IMR-90 (cell line): ENCODE data around the gene ICAM5. TPM values are rescaled to one million over a fixed set of nuclear protein-coding genes. Genes with fewer than 3 reads are reported as not detected.

Experiments used
- ATAC-seq: fragments of 200-7000 bp; cut with Tn5 transposase; 2 replicates; pipeline ENCODE4 v1.9.1; 2020; ENCODE audit warnings: low read depth, mild to moderate bottlenecking, moderate library complexity
- BruUV-seq: library from RNA; stranded (reverse); fragments of 400-500 nt; replicated peaks from 2 replicates; lab custom pipeline; 2021; lab: Mats Ljungman, UMichigan
- CTCF ChIA-PET: fragments of 300-600 bp; formaldehyde crosslinking; extraction: SDS; loops from one replicate; lab custom pipeline; 2021; ENCODE audit warnings: antibody characterized with exemption; lab: Yijun Ruan, JAX
- POLR2A ChIA-PET: fragments of 300-600 bp; sonication (Branson Sonifier 250); formaldehyde crosslinking; loops from one replicate; lab custom pipeline; 2022; ENCODE audit warnings: antibody characterized with exemption; ENCODE audit not compliant: unreplicated experiment; lab: Charles Lee
- DNase-seq: peaks from one replicate; pipeline ENCODE4 v3.0.0; 2013
- H2AFZ ChIP-seq: replicated peaks from 2 replicates; pipeline ENCODE3; 2013; ENCODE audit warnings: low read length, mild to moderate bottlenecking; ENCODE audit not compliant: poor library complexity
- H2AK5ac ChIP-seq: 2 replicates; pipeline ENCODE4 v1.6.1; 2013; ENCODE audit warnings: low read depth, low read length, inconsistent platforms
- H2AK9ac ChIP-seq: replicated peaks from 2 replicates; pipeline ENCODE3; 2013; ENCODE audit warnings: mild to moderate bottlenecking, low read depth, low read length, moderate library complexity; ENCODE audit not compliant: poor library complexity
- H2BK120ac ChIP-seq: 2 replicates; pipeline ENCODE4 v1.6.1; 2013; ENCODE audit warnings: low read depth, low read length, inconsistent platforms
- H2BK15ac ChIP-seq: 3 replicates; pipeline ENCODE4 v1.6.1; 2013; ENCODE audit warnings: low read depth, low read length, inconsistent platforms
- H2BK20ac ChIP-seq: 2 replicates; pipeline ENCODE4 v1.6.1; 2013; ENCODE audit warnings: low read depth, mild to moderate bottlenecking, inconsistent platforms, low read length, moderate library complexity
- H2BK5ac ChIP-seq: 2 replicates; pipeline ENCODE4 v1.6.1; 2013; ENCODE audit warnings: mild to moderate bottlenecking, low read depth, low read length, inconsistent platforms; ENCODE audit not compliant: poor library complexity, severe bottlenecking
- H3K14ac ChIP-seq: replicated peaks from 2 replicates; pipeline ENCODE4 v1.6.1; 2013; ENCODE audit warnings: low read depth, low read length, inconsistent platforms
- H3K18ac ChIP-seq: 2 replicates; pipeline ENCODE4 v1.6.1; 2013; ENCODE audit warnings: low read depth, low read length, control low read depth
- H3K23ac ChIP-seq: 2 replicates; pipeline ENCODE4 v1.6.1; 2013; ENCODE audit warnings: low read depth, low read length, inconsistent platforms
- H3K27ac ChIP-seq: 2 replicates; pipeline ENCODE4 v1.5.1; 2013; ENCODE audit warnings: mild to moderate bottlenecking, control low read depth, low read length; ENCODE audit not compliant: insufficient read depth
- H3K27me3 ChIP-seq: 2 replicates; pipeline ENCODE4 v1.6.1; 2013; ENCODE audit warnings: low read length; ENCODE audit not compliant: control insufficient read depth, insufficient read depth
- H3K36me3 ChIP-seq: 2 replicates; pipeline ENCODE4 v1.6.1; 2013; ENCODE audit warnings: low read length, mixed read lengths; ENCODE audit not compliant: control insufficient read depth, insufficient read depth
- H3K4ac ChIP-seq: 2 replicates; pipeline ENCODE4 v1.6.1; 2013; ENCODE audit warnings: low read depth, low read length, inconsistent platforms
- H3K4me1 ChIP-seq: 2 replicates; pipeline ENCODE4 v1.6.1; 2013; ENCODE audit warnings: low read length, mixed read lengths; ENCODE audit not compliant: control insufficient read depth, insufficient read depth
- H3K4me2 ChIP-seq: 2 replicates; pipeline ENCODE4 v1.6.1; 2013; ENCODE audit warnings: low read depth, mild to moderate bottlenecking, control low read depth, low read length, moderate library complexity
- H3K4me3 ChIP-seq: 2 replicates; pipeline ENCODE4 v1.5.1; 2013; ENCODE audit warnings: low read depth, mild to moderate bottlenecking, control low read depth, low read length, moderate library complexity; ENCODE audit not compliant: insufficient read depth
- H3K56ac ChIP-seq: 2 replicates; pipeline ENCODE4 v1.6.1; 2013; ENCODE audit warnings: low read length, inconsistent platforms; ENCODE audit not compliant: insufficient read depth; ENCODE audit errors: extremely low read depth
- H3K79me1 ChIP-seq, 2 experiments: 2 replicates each; pipeline ENCODE4 v1.6.1; 2013; ENCODE audit warnings: low read length in 2 of 2, inconsistent platforms in 1 of 2, low read depth in 1 of 2
- H3K9ac ChIP-seq: 2 replicates; pipeline ENCODE4 v1.6.1; 2013; ENCODE audit warnings: low read depth, low read length, control low read depth
- H3K9me1 ChIP-seq: 2 replicates; pipeline ENCODE4 v1.6.1; 2013; ENCODE audit warnings: low read length, inconsistent platforms; ENCODE audit not compliant: insufficient read depth
- H3K9me3 ChIP-seq: 2 replicates; pipeline ENCODE4 v1.6.1; 2013; ENCODE audit warnings: low read length; ENCODE audit not compliant: control insufficient read depth, insufficient read depth
- H4K20me1 ChIP-seq: 2 replicates; pipeline ENCODE4 v1.6.1; 2013; ENCODE audit warnings: low read length, inconsistent platforms; ENCODE audit not compliant: insufficient read depth
- H4K5ac ChIP-seq: 2 replicates; pipeline ENCODE4 v1.6.1; 2013; ENCODE audit warnings: mild to moderate bottlenecking, low read depth, low read length, control low read depth
- H4K8ac ChIP-seq, 2 experiments: 2 replicates each; pipeline ENCODE4 v1.6.1; 2013; ENCODE audit warnings: low read depth in 2 of 2, low read length in 2 of 2, control low read depth in 1 of 2, inconsistent platforms in 1 of 2
- H4K91ac ChIP-seq: 2 replicates; pipeline ENCODE4 v1.6.1; 2013; ENCODE audit warnings: low read depth, low read length, inconsistent platforms; ENCODE audit not compliant: insufficient read depth
- BHLHE40 ChIP-seq: fragments of 150-350 bp; IDR thresholded peaks from 2 replicates; pipeline ENCODE4 v1.6.1; 2016; ENCODE audit warnings: mild to moderate bottlenecking, low read depth, low read length
- CHD1 ChIP-seq: IDR thresholded peaks from 2 replicates; pipeline ENCODE4 v1.6.1; 2012; ENCODE audit warnings: low read depth, low read length, improper control_type of control experiment
- CTCF ChIP-seq: conservative IDR thresholded peaks from 2 replicates; pipeline ENCODE4 v1.5.1; 2012; ENCODE audit warnings: mild to moderate bottlenecking, low read depth, low read length, improper control_type of control experiment
- ELK1 ChIP-seq: fragments of 150-350 bp; IDR thresholded peaks from 2 replicates; pipeline ENCODE4 v1.6.1; 2016; ENCODE audit warnings: low read depth, mild to moderate bottlenecking, low read length, moderate library complexity, borderline replicate concordance
- FOS ChIP-seq: fragments of 150-350 bp; IDR thresholded peaks from 2 replicates; pipeline ENCODE4 v1.6.1; 2016; ENCODE audit warnings: low read depth, low read length
- MAFK ChIP-seq: IDR thresholded peaks from 2 replicates; pipeline ENCODE4 v1.6.1; 2012; ENCODE audit warnings: low read depth, low read length, improper control_type of control experiment
- MAZ ChIP-seq: IDR thresholded peaks from 2 replicates; pipeline ENCODE4 v1.6.1; 2012; ENCODE audit warnings: low read depth, mild to moderate bottlenecking, low read length, improper control_type of control experiment, moderate library complexity, borderline replicate concordance
- MXI1 ChIP-seq: IDR thresholded peaks from 2 replicates; pipeline ENCODE4 v1.6.1; 2012; ENCODE audit warnings: low read depth, mild to moderate bottlenecking, low read length, moderate library complexity, borderline replicate concordance
- NFE2L2 ChIP-seq: fragments of 150-350 bp; IDR thresholded peaks from 2 replicates; pipeline ENCODE4 v1.6.1; 2016; ENCODE audit warnings: low read depth, mild to moderate bottlenecking, low read length
- POLR2A ChIP-seq: IDR thresholded peaks from 2 replicates; pipeline ENCODE4 v1.6.1; 2012; ENCODE audit warnings: mild to moderate bottlenecking, low read depth, low read length
- RCOR1 ChIP-seq: IDR thresholded peaks from 2 replicates; pipeline ENCODE4 v1.6.1; 2012; ENCODE audit warnings: mild to moderate bottlenecking, low read length, improper control_type of control experiment; ENCODE audit not compliant: insufficient replicate concordance
- RFX5 ChIP-seq: IDR thresholded peaks from 2 replicates; pipeline ENCODE4 v1.8.0; 2012; ENCODE audit warnings: low read depth, mild to moderate bottlenecking, low read length, moderate library complexity
- SMC3 ChIP-seq: fragments of 150-350 bp; IDR thresholded peaks from 2 replicates; pipeline ENCODE4 v1.6.1; 2016; ENCODE audit warnings: low read depth, mild to moderate bottlenecking, antibody characterized with exemption, low read length, moderate library complexity
- WGBS, 2 experiments: methylation state at CpG; one replicate each; pipeline versions ENCODE4 v1.1.5 to v1.1.7; 2013; ENCODE audit warnings: missing lambda C conversion rate in 2 of 2; ENCODE audit not compliant: insufficient read length in 1 of 2; ENCODE audit errors: extremely low coverage in 2 of 2; 5-methylcytosine and 5-hydroxymethylcytosine counted together
- dilution Hi-C: fragments of 300-500 bp; cut with HindIII; formaldehyde crosslinking; loops from one replicate; pipeline ENCODE4 v1.14.3; 2018; ENCODE audit warnings: low sequenced_read_pairs; ENCODE audit not compliant: unreplicated experiment
- in situ Hi-C: fragments of 300-500 bp; cut with MboI; formaldehyde crosslinking; loops from 3 replicates; pipeline ENCODE4 v1.14.3; 2019; ENCODE audit warnings: low sequenced_read_pairs, inconsistent platforms, mixed read lengths
- intact Hi-C: fragments of 100-400 bp; cut with micrococcal nuclease; formaldehyde crosslinking; loops from 2 replicates; pipeline ENCODE4 v1.10.0; 2022
- polyA plus RNA-seq, 3 experiments: library from polyadenylated mRNA; depleted of rRNA; stranded (reverse); fragments of >200 nt; gene quantifications; 2 replicates each; pipeline ENCODE4 v1.2.3, GENCODE V29; 2012; ENCODE audit warnings: low replicate concordance in 1 of 3
- total RNA-seq: library from RNA; depleted of rRNA; stranded (reverse); fragments of >200 nt; gene quantifications from 2 replicates; pipeline ENCODE4 v1.2.3, GENCODE V29; 2012
- TF ChIP-seq, protein P1 (sequence below): fragments of 150-350 bp; IDR thresholded peaks from 2 replicates; pipeline ENCODE4 v1.6.1; 2017; ENCODE audit warnings: mild to moderate bottlenecking, antibody characterized with exemption, low read length, low read depth

Gene ICAM5
- total and polyA plus RNA-seq, 2 of the 4 experiments (the other 2 are of a cell fraction): 3.0 to 23.9 TPM

DNA sequence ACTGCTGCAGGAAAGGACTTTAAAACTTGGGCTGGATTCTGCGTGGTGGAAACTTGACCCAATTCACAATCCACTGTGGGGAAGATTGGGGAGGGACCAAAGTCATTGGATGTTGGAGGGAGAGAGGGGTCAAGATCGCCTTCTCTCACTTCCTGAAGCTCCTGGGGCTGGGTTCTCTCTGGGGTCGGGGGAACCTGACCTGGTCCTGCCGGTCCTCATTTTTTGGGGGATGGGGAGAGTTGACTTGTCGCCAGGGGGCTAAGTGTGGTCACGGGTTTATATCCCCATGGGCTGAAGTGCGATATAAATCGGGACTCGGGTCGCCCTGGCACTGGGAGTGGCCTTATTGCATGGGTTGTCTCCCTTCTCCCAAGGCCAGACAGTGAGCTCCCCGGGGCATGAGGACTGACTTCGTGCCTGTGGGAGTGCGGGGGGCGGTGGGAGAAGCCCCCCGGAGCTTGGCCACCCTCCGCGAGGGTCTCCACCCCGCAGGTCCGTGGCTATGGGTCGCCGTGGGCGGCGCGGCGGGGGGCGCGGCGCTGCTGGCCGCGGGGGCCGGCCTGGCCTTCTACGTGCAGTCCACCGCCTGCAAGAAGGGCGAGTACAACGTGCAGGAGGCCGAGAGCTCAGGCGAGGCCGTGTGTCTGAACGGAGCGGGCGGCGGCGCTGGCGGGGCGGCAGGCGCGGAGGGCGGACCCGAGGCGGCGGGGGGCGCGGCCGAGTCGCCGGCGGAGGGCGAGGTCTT, 6.3 kb downstream of the ICAM5 start:
- peak overlapping the region; percentile 33 for H2AFZ ChIP-seq
- H3K79me1 ChIP-seq: peaks cover 0 to 4% of the 10 kb centered on the region in 2 experiments; a peak in 1 of 4 replicates
- POLR2A ChIA-PET: no interaction called here
- no peaks in the 10 kb centered on the region; the same call in 1 of the 2 replicates for H3K27me3 ChIP-seq
- ATAC-seq (no peak), DNase-seq (no peak)
- no peak overlapping the region for H2BK20ac ChIP-seq
- H4K8ac ChIP-seq: no peak overlapping the region
- no peak overlapping the region for H2BK5ac ChIP-seq
- H3K4me3 ChIP-seq: no peak overlapping the region
- in situ Hi-C loops: no loop called here
- no peaks in the 10 kb centered on the region for H3K9me1 ChIP-seq
- no peak overlapping the region for H3K9ac ChIP-seq
- TF ChIP-seq ELK1 (no peak), MAFK (no peak), RCOR1 (no peak), FOS (no peak), SMC3 (no peak), POLR2A (no peak), MAZ (no peak), RFX5 (no peak), CHD1 (no peak), BHLHE40 (no peak), NFE2L2 (no peak), CTCF (no peak), MXI1 (no peak)
- TF ChIP-seq, protein P1, sequence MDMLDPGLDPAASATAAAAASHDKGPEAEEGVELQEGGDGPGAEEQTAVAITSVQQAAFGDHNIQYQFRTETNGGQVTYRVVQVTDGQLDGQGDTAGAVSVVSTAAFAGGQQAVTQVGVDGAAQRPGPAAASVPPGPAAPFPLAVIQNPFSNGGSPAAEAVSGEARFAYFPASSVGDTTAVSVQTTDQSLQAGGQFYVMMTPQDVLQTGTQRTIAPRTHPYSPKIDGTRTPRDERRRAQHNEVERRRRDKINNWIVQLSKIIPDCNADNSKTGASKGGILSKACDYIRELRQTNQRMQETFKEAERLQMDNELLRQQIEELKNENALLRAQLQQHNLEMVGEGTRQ: no peak
- CTCF ChIA-PET: no interaction called here
- dilution Hi-C loops: no loop called here
- no peak overlapping the region for H3K4ac ChIP-seq
- H3K4me1 ChIP-seq: peaks cover 10% of the 10 kb centered on the region
- H2BK15ac ChIP-seq: no peak overlapping the region
- H4K91ac ChIP-seq: no peak overlapping the region
- H2AK9ac ChIP-seq: no peak overlapping the region
- no peak overlapping the region for H3K27ac ChIP-seq
- intact Hi-C loops: no loop called here
- H3K18ac ChIP-seq: no peak overlapping the region
- H2BK120ac ChIP-seq: no peak overlapping the region
- no peak overlapping the region for H3K56ac ChIP-seq
- no TSS peak for BruUV-seq
- 0 out of 2 replicates have a peak overlapping the region, but pooled peaks have one; percentile 24 for H2AK5ac ChIP-seq
- H3K4me2 ChIP-seq: 0 out of 2 replicates have a peak overlapping the region, but pooled peaks have one; percentile 11
- H3K36me3 ChIP-seq: peaks cover 14% of the 10 kb centered on the region; the same call in 1 of the 2 replicates
- H4K5ac ChIP-seq: no peak overlapping the region
- WGBS, 2 experiments: 48% methylated on average over 22 of the region's 58 CpGs; no CpG with 5 or more reads in 1 of the 2 experiments
- no peaks in the 10 kb centered on the region for H3K9me3 ChIP-seq
- H3K23ac ChIP-seq: no peak overlapping the region
- peaks cover 6% of the 10 kb centered on the region for H4K20me1 ChIP-seq
- H3K14ac ChIP-seq: no peak overlapping the region
